Gastroesophageal sphincter (tissue), 3 donors: ENCODE data around the gene DDX1.

Experiments
- EP300 ChIP-seq: sonication (generic); formaldehyde crosslinking; IDR thresholded peaks from one replicate; pipeline ENCODE4 v1.6.1; 2017; ENCODE audit warnings: antibody characterized with exemption, mild to moderate bottlenecking
- POLR2A ChIP-seq, 2 donors: fragments of 450-650 bp; IDR thresholded peaks; one replicate each; pipeline ENCODE4 v1.6.1; 2017; ENCODE audit warnings: antibody characterized with exemption in 2 of 2, mild to moderate bottlenecking in 2 of 2, moderate library complexity in 1 of 2
- POLR2AphosphoS5 ChIP-seq: sonication (generic); formaldehyde crosslinking; IDR thresholded peaks from one replicate; pipeline ENCODE4 v1.6.1; 2017; ENCODE audit warnings: antibody characterized with exemption
- TF ChIP-seq, protein P1 (sequence below), 4 experiments: fragments of 200-600 bp in 2 of 4; fragments of 450-650 bp in 2 of 4; sonication (generic) in 1 of 4; IDR thresholded peaks; one replicate each; pipeline ENCODE4 v1.5.1; 2017 to 2019; ENCODE audit warnings: antibody characterized with exemption in 4 of 4, mild to moderate bottlenecking in 2 of 4, moderate library complexity in 2 of 4

DNA sequence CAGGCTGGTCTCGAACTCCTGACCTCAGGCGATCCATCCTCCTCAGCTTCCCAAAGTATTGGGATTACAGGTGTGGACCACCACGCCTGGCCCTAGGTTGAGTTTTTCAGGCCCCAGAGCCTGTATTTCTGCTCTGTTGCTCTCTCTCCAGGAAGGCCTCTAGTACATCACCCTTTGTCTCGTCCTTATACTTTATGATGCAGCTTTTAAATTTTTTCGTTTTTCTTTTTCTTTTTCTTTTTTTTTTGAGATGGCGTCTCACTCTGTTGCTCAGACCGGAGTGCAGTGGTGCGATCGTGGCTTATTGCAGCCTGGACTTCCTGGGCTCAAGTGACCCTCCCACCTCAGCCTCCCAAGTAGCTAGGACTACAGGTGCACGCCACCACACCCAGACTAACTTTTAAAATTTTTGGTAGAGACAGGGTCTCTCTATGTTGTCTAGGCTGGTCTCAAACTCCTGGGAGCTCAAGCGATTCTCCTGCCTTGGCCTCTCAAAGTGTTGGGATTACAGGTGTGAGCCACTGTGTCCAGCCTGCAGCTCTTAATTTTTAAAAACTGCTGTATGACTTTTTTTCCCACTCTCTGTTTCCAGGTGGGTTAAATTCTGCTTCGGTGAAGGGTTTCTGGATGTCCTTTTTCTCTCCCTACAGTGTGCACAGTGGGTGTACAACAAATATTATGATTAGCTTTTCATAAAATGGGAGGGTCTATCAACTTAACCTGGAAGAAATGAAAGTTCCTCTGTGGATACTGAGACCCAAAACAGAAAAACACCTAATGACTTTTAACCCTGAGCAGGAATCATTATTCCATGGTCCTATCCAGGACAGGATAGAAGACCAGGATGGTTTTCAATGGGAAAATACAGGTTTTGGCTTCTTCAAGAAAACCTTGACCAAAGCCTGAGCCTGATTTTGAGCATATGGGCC lies 47.9 kb downstream of the DDX1 start:
- TF ChIP-seq, protein P1, sequence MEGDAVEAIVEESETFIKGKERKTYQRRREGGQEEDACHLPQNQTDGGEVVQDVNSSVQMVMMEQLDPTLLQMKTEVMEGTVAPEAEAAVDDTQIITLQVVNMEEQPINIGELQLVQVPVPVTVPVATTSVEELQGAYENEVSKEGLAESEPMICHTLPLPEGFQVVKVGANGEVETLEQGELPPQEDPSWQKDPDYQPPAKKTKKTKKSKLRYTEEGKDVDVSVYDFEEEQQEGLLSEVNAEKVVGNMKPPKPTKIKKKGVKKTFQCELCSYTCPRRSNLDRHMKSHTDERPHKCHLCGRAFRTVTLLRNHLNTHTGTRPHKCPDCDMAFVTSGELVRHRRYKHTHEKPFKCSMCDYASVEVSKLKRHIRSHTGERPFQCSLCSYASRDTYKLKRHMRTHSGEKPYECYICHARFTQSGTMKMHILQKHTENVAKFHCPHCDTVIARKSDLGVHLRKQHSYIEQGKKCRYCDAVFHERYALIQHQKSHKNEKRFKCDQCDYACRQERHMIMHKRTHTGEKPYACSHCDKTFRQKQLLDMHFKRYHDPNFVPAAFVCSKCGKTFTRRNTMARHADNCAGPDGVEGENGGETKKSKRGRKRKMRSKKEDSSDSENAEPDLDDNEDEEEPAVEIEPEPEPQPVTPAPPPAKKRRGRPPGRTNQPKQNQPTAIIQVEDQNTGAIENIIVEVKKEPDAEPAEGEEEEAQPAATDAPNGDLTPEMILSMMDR (IDR thresholded peaks at IDR 0.05) = no peak
- TF ChIP-seq EP300 = no peak
- no peak for TF ChIP-seq POLR2AphosphoS5
- no peak for TF ChIP-seq POLR2A (IDR thresholded peaks at IDR 0.05)
